Activated naive CD8-positive, alpha-beta T cell treated with anti-CD3 and anti-CD28 coated beads, Interleukin-2, amount 50 U/mL, for 24 hours (primary cell): Measurements from ENCODE around the gene INPPL1.
A peak's percentile ranks its signal among the peaks of the same experiment; 100 is the strongest.

Experiments
- ATAC-seq: fragments of 150-1000 bp; cut with Tn5 transposase; one replicate; pipeline ENCODE4 v1.10.0; 2021
- DNase-seq: peaks from one replicate; pipeline ENCODE4 v3.0.0; 2021
- H3K27ac Mint-ChIP-seq: one replicate; pipeline ENCODE4 v1.8.0; 2021; ENCODE audit warnings: mild to moderate bottlenecking, mixed read lengths
- H3K27me3 Mint-ChIP-seq: one replicate; pipeline ENCODE4 v1.8.0; 2021; ENCODE audit warnings: mixed read lengths
- H3K36me3 Mint-ChIP-seq: one replicate; pipeline ENCODE4 v1.8.0; 2021; ENCODE audit warnings: low read depth, mixed read lengths
- H3K4me1 Mint-ChIP-seq: one replicate; pipeline ENCODE4 v1.8.0; 2021; ENCODE audit warnings: mixed read lengths
- H3K4me3 Mint-ChIP-seq: one replicate; pipeline ENCODE4 v1.8.0; 2021; ENCODE audit warnings: mild to moderate bottlenecking, moderate library complexity, mixed read lengths
- H3K9me3 Mint-ChIP-seq: one replicate; pipeline ENCODE4 v1.8.0; 2021; ENCODE audit warnings: mixed read lengths

Gene INPPL1

GRCh38 chr11:72223615-72224563 lies 678 bp upstream of the INPPL1 start:
- Mint-ChIP-seq H3K36me3 (peaks cover under 1% of the 10 kb centered on the region), H3K4me1 (peaks cover 28% of the 10 kb centered on the region), H3K27ac (peak overlapping the region; percentile 92), H3K4me3 (peak overlapping the region; percentile 90), H3K9me3 (no peaks in the 10 kb centered on the region), H3K27me3 (no peaks in the 10 kb centered on the region)
- DNase-seq = peak; percentile 71
- ATAC-seq = peak; percentile 42

- peaks cover 28% of the 10 kb centered on the region for H3K4me1 Mint-ChIP-seq
- ATAC-seq (peak; percentile 42), DNase-seq (peak; percentile 34)
- H3K4me3 Mint-ChIP-seq = peak overlapping the region; percentile 85
- H3K36me3 Mint-ChIP-seq = peaks cover 6% of the 10 kb centered on the region
- peak overlapping the region; percentile 80 for H3K27ac Mint-ChIP-seq
- H3K9me3 Mint-ChIP-seq = no peaks in the 10 kb centered on the region
- no peaks in the 10 kb centered on the region for H3K27me3 Mint-ChIP-seq
These were observed 914 bp downstream of the INPPL1 start for GRCh38 chr11:72225411-72225951.

DNA sequence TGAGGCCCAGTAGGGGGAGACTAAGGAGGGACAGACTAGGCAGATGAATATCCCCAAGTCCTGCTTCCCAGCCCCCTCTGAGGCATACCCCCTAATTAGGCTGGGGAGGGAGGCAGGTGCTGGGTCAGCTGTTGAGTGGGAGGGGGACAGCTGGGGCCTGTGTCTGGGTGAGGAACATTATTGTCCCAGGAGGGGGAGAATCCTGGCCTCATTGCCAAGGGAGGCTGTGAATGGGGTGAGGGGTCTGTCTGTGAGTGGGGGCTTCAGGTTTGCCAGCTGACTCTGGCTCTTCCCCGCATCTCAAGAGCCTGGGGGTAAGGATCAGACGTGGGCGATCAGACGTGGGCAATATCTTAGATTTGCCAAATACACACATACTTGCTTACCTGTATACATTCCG lies 2.1 kb downstream of the INPPL1 start:
- Mint-ChIP-seq H3K27ac (no peak overlapping the region), H3K36me3 (peaks cover 6% of the 10 kb centered on the region)

DNA sequence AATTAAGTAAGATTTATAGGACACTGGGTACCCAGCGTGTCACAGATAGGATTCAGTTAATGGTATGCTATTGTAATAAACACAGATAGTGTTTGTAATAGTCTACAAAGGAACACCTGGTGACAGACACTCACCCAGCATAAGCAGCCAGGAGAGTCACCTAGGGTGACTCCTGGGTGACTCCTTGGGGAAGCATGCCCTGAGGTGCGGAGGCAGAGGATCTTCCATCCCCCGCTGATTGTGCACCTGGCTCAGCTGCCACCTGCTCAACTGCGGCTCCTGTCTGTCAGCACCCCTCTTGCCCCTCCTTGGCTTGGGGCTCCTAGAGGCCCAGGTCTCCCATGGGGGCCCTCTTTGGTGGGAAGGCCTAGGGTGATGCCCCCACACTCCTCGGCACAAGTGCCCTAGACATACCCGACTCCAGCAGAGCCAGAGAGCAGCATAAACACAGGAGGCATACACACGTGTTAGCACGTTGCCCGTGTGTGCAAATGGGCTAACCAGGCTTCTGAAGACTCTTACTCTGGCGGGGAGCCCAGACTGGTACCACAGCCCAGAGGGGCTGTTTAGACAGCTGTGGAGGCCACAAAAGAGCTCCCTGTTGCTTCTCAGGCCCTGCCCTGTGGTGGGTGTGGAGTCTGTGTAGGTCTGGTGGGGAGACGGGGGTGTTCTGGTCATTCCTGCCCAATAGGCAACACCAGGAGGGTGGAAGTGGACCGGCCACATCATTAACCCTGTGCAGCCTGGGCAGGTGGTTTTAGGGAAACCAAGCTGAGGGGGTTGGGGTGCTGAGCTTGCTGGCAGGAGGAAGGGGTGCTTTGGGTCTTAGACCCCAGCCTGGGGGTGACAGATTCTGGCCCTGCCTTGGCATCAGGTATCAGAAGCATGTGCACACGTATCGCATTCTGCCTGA lies 3.0 kb downstream of the INPPL1 start:
- Mint-ChIP-seq H3K27me3 (no peaks in the 10 kb centered on the region), H3K27ac (no peak overlapping the region), H3K4me1 (peaks cover 17% of the 10 kb centered on the region), H3K9me3 (no peaks in the 10 kb centered on the region), H3K4me3 (no peak overlapping the region), H3K36me3 (peaks cover 6% of the 10 kb centered on the region)
- no peak for ATAC-seq
- no peak for DNase-seq

More for the DNA sequence above, 2.1 kb downstream of the INPPL1 start:
- Mint-ChIP-seq H3K4me3 (no peak overlapping the region), H3K27me3 (no peaks in the 10 kb centered on the region), H3K4me1 (peaks cover 24% of the 10 kb centered on the region), H3K9me3 (no peaks in the 10 kb centered on the region)
- DNase-seq = no peak
- ATAC-seq = no peak

- Mint-ChIP-seq H3K27me3 (no peaks in the 10 kb centered on the region), H3K4me1 (peaks cover 14% of the 10 kb centered on the region), H3K4me3 (no peak overlapping the region), H3K36me3 (peaks cover 6% of the 10 kb centered on the region), H3K27ac (no peak overlapping the region), H3K9me3 (no peaks in the 10 kb centered on the region)
- DNase-seq (no peak), ATAC-seq (no peak)
These were observed 3.8 kb downstream of the INPPL1 start for GRCh38 chr11:72228229-72228843.

DNA sequence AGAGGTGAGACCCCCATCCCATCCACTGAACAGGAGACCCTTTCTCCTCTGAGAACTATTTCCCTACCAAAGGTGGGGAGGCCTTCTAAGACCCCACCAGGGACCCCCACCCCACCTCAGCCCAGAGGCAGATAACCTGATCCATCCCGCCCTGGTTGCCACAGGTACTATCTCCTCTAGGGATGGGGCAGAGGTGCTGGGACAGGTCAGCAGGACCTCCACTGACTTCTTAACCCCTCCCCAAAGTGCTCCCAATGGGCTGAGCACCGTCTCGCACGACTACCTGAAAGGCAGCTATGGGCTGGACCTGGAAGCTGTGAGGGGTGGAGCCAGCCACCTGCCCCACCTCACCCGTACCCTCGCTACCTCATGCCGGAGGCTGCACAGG lies 4.3 kb downstream of the INPPL1 start:
- Mint-ChIP-seq H3K4me1 (peaks cover 16% of the 10 kb centered on the region), H3K27me3 (no peaks in the 10 kb centered on the region), H3K4me3 (no peak overlapping the region), H3K27ac (no peak overlapping the region), H3K9me3 (no peaks in the 10 kb centered on the region), H3K36me3 (peaks cover 9% of the 10 kb centered on the region)
- ATAC-seq (no peak), DNase-seq (no peak)

- no peaks in the 10 kb centered on the region for H3K27me3 Mint-ChIP-seq
- H3K4me1 Mint-ChIP-seq = peaks cover 16% of the 10 kb centered on the region
- ATAC-seq (no peak), DNase-seq (no peak)
- H3K27ac Mint-ChIP-seq = no peak overlapping the region
- peaks cover 9% of the 10 kb centered on the region for H3K36me3 Mint-ChIP-seq
- no peaks in the 10 kb centered on the region for H3K9me3 Mint-ChIP-seq
- H3K4me3 Mint-ChIP-seq = no peak overlapping the region
These were observed 4.9 kb downstream of the INPPL1 start for GRCh38 chr11:72229336-72229924.

GRCh38 chr11:72229925-72230763 lies 5.6 kb downstream of the INPPL1 start:
- no peak overlapping the region for H3K4me3 Mint-ChIP-seq
- H3K4me1 Mint-ChIP-seq = peaks cover 16% of the 10 kb centered on the region
- no peaks in the 10 kb centered on the region for H3K27me3 Mint-ChIP-seq
- DNase-seq = no peak
- peaks cover 9% of the 10 kb centered on the region for H3K36me3 Mint-ChIP-seq
- H3K9me3 Mint-ChIP-seq = no peaks in the 10 kb centered on the region
- H3K27ac Mint-ChIP-seq = no peak overlapping the region
- no peak for ATAC-seq

GRCh38 chr11:72230764-72231365 lies 6.3 kb downstream of the INPPL1 start:
- Mint-ChIP-seq H3K36me3 (peaks cover 9% of the 10 kb centered on the region), H3K27ac (no peak overlapping the region), H3K4me1 (peaks cover 9% of the 10 kb centered on the region)

GRCh38 chr11:72231396-72232259 lies 7.1 kb downstream of the INPPL1 start:
- Mint-ChIP-seq H3K4me1 (peaks cover 3% of the 10 kb centered on the region), H3K4me3 (no peak overlapping the region), H3K27ac (peak overlapping the region; percentile 26), H3K36me3 (peaks cover 9% of the 10 kb centered on the region), H3K9me3 (no peaks in the 10 kb centered on the region), H3K27me3 (no peaks in the 10 kb centered on the region)
- ATAC-seq (no peak), DNase-seq (no peak)

More at GRCh38 chr11:72230764-72231365, 6.3 kb downstream of the INPPL1 start:
- Mint-ChIP-seq H3K27me3 (no peaks in the 10 kb centered on the region), H3K4me3 (no peak overlapping the region), H3K9me3 (no peaks in the 10 kb centered on the region)
- DNase-seq = no peak
- ATAC-seq = no peak

DNA sequence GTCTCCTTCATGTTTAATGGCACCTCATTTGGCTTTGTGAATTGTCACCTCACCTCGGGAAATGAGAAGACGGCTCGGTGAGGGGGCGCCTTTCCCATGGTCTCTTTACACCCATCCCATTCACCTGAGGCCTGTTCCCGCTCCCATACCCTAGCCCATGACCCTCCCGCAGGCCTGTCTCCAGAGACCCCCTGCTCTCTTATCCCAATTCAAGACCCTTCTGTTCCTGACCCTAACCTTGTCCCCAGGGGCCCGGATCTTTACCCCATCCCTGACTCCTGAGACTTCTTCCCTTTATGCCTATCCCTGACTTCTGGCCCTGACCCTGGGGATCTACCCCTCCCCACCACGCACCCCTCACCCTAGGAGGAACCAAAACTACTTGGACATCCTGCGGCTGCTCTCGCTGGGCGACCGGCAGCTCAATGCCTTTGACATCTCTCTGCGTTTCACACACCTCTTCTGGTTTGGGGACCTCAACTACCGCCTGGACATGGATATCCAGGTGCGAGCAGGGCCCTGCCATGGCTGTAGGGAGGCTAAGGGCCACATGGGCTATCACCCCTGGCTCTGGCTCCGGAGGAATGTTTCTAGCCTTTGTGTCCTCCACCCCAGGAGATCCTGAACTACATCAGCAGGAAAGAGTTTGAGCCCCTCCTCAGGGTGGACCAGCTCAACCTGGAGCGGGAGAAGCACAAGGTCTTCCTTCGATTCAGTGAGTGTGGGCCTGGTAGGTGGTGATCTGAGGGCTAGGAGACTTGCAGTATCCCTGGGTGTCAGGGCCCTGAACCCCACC lies 7.9 kb downstream of the INPPL1 start:
- ATAC-seq = no peak
- Mint-ChIP-seq H3K27ac (peak overlapping the region; percentile 22), H3K27me3 (no peaks in the 10 kb centered on the region), H3K4me3 (no peak overlapping the region), H3K9me3 (no peaks in the 10 kb centered on the region), H3K36me3 (peaks cover 9% of the 10 kb centered on the region), H3K4me1 (peaks cover 3% of the 10 kb centered on the region)
- no peak for DNase-seq
